Esophagus squamous epithelium (tissue), 5 donors: Measurements from ENCODE around the gene COL18A1. TPM values are rescaled to one million over a fixed set of nuclear protein-coding genes. Genes with fewer than 3 reads are reported as not detected.

ENCODE experiments used
- DNase-seq: peaks from one replicate; lab custom pipeline; 2025; lab: John Stamatoyannopoulos, UW
- H3K27ac ChIP-seq, 4 donors: fragments of 200-600 bp; sonication (generic); one replicate each; pipeline ENCODE4 v1.5.1; 2016 to 2019; ENCODE audit warnings: mild to moderate bottlenecking in 1 of 4
- H3K27me3 ChIP-seq, 4 donors: fragments of 200-600 bp; sonication (generic); 1 replicate in 3 of 4; 2 replicates in 1 of 4; pipeline versions ENCODE4 v1.5.1 to v1.6.0; 2017 to 2021; ENCODE audit warnings: antibody characterized with exemption in 1 of 4
- H3K36me3 ChIP-seq, 3 donors: fragments of 200-600 bp; sonication (generic); one replicate each; pipeline ENCODE4 v1.5.1; 2016 to 2019
- H3K4me1 ChIP-seq, 3 donors: fragments of 200-600 bp; sonication (generic); one replicate each; pipeline ENCODE4 v1.5.1; 2017 to 2019
- H3K4me3 ChIP-seq, 4 donors: fragments of 200-600 bp; sonication (generic); 1 replicate in 3 of 4; 2 replicates in 1 of 4; pipeline ENCODE4 v1.5.1; 2016 to 2019; ENCODE audit warnings: mild to moderate bottlenecking in 2 of 4, moderate library complexity in 1 of 4
- H3K9me3 ChIP-seq, 3 donors: fragments of 200-600 bp; sonication (generic); one replicate each; pipeline ENCODE4 v1.5.1; 2016 to 2019
- POLR2A ChIP-seq, 4 donors: fragments of 450-650 bp; IDR thresholded peaks; one replicate each; pipeline ENCODE4 v1.6.1; 2017; ENCODE audit warnings: antibody characterized with exemption in 4 of 4, mild to moderate bottlenecking in 4 of 4, moderate library complexity in 3 of 4
- WGBS, 2 donors: methylation state at CpG; one replicate each; pipeline ENCODE4 v1.1.5; 2018; 5-methylcytosine and 5-hydroxymethylcytosine counted together
- intact Hi-C: fragments of 100-400 bp; cut with DNase I; formaldehyde crosslinking; loops from one replicate; pipeline ENCODE4 v1.15.0; 2022
- total RNA-seq, 4 donors: library from RNA; depleted of rRNA; stranded (reverse); fragments of >200 nt; gene quantifications; one replicate each; pipeline ENCODE4 v1.1.0, GENCODE V29; 2016
- TF ChIP-seq, protein P1 (sequence below), 6 experiments: fragments of 450-650 bp in 4 of 6; fragments of 200-600 bp in 2 of 6; sonication (generic) in 2 of 6; IDR thresholded peaks; one replicate each; pipeline ENCODE4 v1.5.1; 2016 to 2019; ENCODE audit warnings: antibody characterized with exemption in 6 of 6, mild to moderate bottlenecking in 4 of 6, moderate library complexity in 4 of 6
- donor health status: DM: yes; HTN: yes; CAD: no.

COL18A1 gene
- total RNA-seq, 4 donors from 2014 or later, result 38.9 to 69.0 (median 52.5) TPM

GRCh38 chr21:45488931-45489721, 84.2 kb downstream of the COL18A1 start:
- WGBS, 2 donors, result 76 to 86% methylated on average over 11 to 15 of the region's 36 CpGs

DNA sequence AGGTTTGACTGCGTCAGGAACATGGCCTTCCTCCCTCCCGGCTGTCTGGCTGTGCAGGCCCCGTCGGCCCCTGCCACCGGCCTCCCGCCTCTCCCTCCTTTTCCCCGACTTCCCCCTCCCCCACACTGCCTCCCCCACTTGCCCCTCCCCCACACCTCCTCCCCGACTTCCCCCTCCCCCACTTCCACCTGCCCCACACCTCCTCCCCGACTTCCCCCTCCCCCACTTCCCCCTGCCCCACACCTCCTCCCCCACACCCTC, 84.7 kb downstream of the COL18A1 start:
- intact Hi-C loops, result no loop called here
- Histone ChIP-seq H3K27me3 (no peaks in the 10 kb centered on the region), H3K4me1 (peaks cover 0 to 4% (median 0%) of the 10 kb centered on the region in 3 donors), H3K9me3 (no peaks in the 10 kb centered on the region), H3K36me3 (peaks cover 0 to 71% (median 0%) of the 10 kb centered on the region in 3 donors), H3K27ac (no peak overlapping the region), H3K4me3 (no peak overlapping the region)
- no peak for DNase-seq
- TF ChIP-seq, protein P1, sequence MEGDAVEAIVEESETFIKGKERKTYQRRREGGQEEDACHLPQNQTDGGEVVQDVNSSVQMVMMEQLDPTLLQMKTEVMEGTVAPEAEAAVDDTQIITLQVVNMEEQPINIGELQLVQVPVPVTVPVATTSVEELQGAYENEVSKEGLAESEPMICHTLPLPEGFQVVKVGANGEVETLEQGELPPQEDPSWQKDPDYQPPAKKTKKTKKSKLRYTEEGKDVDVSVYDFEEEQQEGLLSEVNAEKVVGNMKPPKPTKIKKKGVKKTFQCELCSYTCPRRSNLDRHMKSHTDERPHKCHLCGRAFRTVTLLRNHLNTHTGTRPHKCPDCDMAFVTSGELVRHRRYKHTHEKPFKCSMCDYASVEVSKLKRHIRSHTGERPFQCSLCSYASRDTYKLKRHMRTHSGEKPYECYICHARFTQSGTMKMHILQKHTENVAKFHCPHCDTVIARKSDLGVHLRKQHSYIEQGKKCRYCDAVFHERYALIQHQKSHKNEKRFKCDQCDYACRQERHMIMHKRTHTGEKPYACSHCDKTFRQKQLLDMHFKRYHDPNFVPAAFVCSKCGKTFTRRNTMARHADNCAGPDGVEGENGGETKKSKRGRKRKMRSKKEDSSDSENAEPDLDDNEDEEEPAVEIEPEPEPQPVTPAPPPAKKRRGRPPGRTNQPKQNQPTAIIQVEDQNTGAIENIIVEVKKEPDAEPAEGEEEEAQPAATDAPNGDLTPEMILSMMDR (IDR thresholded peaks at IDR 0.05), result no peak
- TF ChIP-seq POLR2A (IDR thresholded peaks at IDR 0.05), result no peak
- 50 to 53% methylated on average over 5 to 7 of the region's 9 CpGs for WGBS, 2 donors

More at GRCh38 chr21:45488931-45489721, 84.2 kb downstream of the COL18A1 start:
- DNase-seq, result no peak
- TF ChIP-seq, protein P1 (IDR thresholded peaks at IDR 0.05), result no peak
- no peak for TF ChIP-seq POLR2A (IDR thresholded peaks at IDR 0.05)
- no peak overlapping the region for H3K27ac ChIP-seq
- H3K27me3 ChIP-seq, result no peaks in the 10 kb centered on the region
- no peak overlapping the region for H3K4me3 ChIP-seq
- no peaks in the 10 kb centered on the region for H3K9me3 ChIP-seq
- intact Hi-C loops, result no loop called here
- peaks cover 0 to 4% (median 0%) of the 10 kb centered on the region in 3 donors for H3K4me1 ChIP-seq
- peaks cover 0 to 70% (median 0%) of the 10 kb centered on the region in 3 donors for H3K36me3 ChIP-seq

DNA sequence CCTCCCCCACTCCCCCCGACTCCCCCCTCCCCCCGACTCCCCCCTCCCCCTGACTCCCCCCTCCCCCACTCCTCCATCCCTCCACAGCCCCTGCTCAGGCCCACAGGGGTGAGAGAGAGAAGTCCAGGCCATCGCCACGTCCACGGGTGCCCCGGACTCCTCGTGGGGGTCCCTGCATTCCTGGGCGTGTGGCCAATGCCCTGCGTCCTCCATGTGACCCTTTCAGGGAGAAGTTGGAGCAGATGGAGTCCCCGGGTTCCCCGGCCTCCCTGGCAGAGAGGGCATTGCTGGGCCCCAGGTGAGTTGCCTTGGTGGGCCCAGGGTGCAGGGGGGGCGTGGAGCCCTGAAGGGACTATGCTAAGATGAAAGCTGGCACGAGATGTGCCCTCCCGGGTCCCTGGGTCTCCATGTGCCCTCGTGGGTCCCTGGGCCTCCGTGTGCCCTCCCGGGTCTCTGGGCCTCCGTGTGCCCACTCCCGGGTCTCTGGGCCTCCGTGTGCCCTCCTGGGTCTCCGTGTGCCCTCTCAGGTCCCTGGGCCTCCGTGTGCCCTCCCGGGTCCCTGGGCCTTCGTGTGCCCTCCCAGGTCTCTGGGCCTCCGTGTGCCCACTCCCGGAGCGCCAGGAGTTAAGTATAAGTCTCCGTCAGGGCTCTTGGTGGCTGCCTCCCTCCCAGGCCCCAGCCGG, 85.2 kb downstream of the COL18A1 start:
- intact Hi-C loops, result no loop called here
- DNase-seq, result no peak
- 50 to 67% methylated on average over 2 to 3 of the region's 29 CpGs for WGBS, 2 donors

DNA sequence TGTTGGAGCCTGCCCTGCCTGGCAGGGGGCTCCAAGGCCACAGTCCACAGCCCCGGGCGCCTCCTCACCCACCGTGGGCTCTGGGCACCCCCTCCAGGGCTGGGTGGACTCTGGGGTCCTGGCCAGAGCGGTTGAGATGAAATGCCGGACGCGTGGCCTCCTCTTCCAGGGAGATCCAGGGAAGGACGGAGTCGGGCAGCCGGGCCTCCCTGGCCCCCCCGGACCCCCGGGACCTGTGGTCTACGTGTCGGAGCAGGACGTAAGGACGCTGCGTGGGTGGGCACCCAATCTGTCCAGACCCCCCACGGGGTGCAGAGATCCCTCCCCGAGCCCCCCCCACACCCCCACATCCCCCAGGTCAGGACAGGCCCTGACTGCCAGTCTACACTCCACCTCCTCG, 86.1 kb downstream of the COL18A1 start:
- H3K4me3 ChIP-seq, result no peak overlapping the region
- no peak for DNase-seq
- H3K27ac ChIP-seq, result no peak overlapping the region
- H3K4me1 ChIP-seq, result peaks cover 0 to 4% (median 0%) of the 10 kb centered on the region in 3 donors
- H3K27me3 ChIP-seq, result no peaks in the 10 kb centered on the region
- peaks cover 0 to 79% (median 0%) of the 10 kb centered on the region in 3 donors for H3K36me3 ChIP-seq
- WGBS, 2 donors, result no CpG with 5 or more reads among the region's 20 CpGs
- TF ChIP-seq, protein P1 (IDR thresholded peaks at IDR 0.05), result no peak
- TF ChIP-seq POLR2A (IDR thresholded peaks at IDR 0.05), result no peak
- H3K9me3 ChIP-seq, result no peaks in the 10 kb centered on the region
- intact Hi-C loops, result no loop called here

More for the DNA sequence above, 85.2 kb downstream of the COL18A1 start:
- Histone ChIP-seq H3K9me3 (no peaks in the 10 kb centered on the region), H3K27ac (no peak overlapping the region), H3K27me3 (no peaks in the 10 kb centered on the region), H3K4me1 (peaks cover 0 to 4% (median 0%) of the 10 kb centered on the region in 3 donors), H3K36me3 (peaks cover 0 to 76% (median 0%) of the 10 kb centered on the region in 3 donors), H3K4me3 (no peak overlapping the region)
- TF ChIP-seq POLR2A (IDR thresholded peaks at IDR 0.05), result no peak
- TF ChIP-seq, protein P1 (IDR thresholded peaks at IDR 0.05), result no peak

DNA sequence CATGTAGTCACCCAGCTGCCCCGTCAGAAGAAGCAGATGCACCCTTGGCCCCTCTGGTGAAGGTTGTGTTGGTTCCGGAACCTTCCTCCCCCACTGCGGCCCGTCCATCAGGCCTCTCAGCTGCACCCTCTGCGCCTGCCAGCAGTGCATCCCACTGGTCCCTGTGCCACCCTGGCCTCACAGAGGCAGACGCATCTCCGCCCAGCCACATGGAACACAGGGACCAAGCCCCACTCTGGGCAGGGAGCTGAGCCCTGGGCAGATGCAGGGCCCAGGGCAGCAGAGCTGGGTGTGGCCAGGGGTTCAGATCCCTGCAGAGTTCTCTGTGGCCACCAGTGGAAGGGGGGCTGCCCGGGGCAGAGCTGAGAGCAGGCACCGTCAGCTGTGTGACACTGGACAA, 86.7 kb downstream of the COL18A1 start:
- TF ChIP-seq, protein P1 (IDR thresholded peaks at IDR 0.05), result no peak
- no peak for TF ChIP-seq POLR2A (IDR thresholded peaks at IDR 0.05)
- Histone ChIP-seq H3K27ac (no peak overlapping the region), H3K4me1 (peaks cover 0 to 4% (median 0%) of the 10 kb centered on the region in 3 donors), H3K36me3 (peaks cover 0 to 79% (median 0%) of the 10 kb centered on the region in 3 donors), H3K27me3 (no peaks in the 10 kb centered on the region), H3K9me3 (no peaks in the 10 kb centered on the region), H3K4me3 (no peak overlapping the region)
- no peak for DNase-seq
- 100% methylated on average over 1 of the region's 9 CpGs for WGBS, 2 donors
- intact Hi-C loops, result no loop called here
